Esophagus squamous epithelium (tissue), 4 donors: ENCODE results near the gene PDPK1.
"Not testable (repeated sequence)": the region's sequence is repeated elsewhere in the genome, so short reads cannot be mapped to it uniquely, and the experiment has no call there.

Experiments used
- POLR2A ChIP-seq, 4 donors: fragments of 450-650 bp; IDR thresholded peaks; one replicate each; pipeline ENCODE4 v1.6.1; 2017; ENCODE audit warnings: antibody characterized with exemption in 4 of 4, mild to moderate bottlenecking in 4 of 4, moderate library complexity in 3 of 4
- TF ChIP-seq, protein P1 (sequence below), 6 experiments: fragments of 450-650 bp in 4 of 6; fragments of 200-600 bp in 2 of 6; sonication (generic) in 2 of 6; IDR thresholded peaks; one replicate each; pipeline ENCODE4 v1.5.1; 2016 to 2019; ENCODE audit warnings: antibody characterized with exemption in 6 of 6, mild to moderate bottlenecking in 4 of 6, moderate library complexity in 4 of 6

GRCh38 chr16:2580818-2581217 is 43.0 kb downstream of the PDPK1 start:
- TF ChIP-seq POLR2A (IDR thresholded peaks at IDR 0.05) = not testable (repeated sequence)
- TF ChIP-seq, protein P1, sequence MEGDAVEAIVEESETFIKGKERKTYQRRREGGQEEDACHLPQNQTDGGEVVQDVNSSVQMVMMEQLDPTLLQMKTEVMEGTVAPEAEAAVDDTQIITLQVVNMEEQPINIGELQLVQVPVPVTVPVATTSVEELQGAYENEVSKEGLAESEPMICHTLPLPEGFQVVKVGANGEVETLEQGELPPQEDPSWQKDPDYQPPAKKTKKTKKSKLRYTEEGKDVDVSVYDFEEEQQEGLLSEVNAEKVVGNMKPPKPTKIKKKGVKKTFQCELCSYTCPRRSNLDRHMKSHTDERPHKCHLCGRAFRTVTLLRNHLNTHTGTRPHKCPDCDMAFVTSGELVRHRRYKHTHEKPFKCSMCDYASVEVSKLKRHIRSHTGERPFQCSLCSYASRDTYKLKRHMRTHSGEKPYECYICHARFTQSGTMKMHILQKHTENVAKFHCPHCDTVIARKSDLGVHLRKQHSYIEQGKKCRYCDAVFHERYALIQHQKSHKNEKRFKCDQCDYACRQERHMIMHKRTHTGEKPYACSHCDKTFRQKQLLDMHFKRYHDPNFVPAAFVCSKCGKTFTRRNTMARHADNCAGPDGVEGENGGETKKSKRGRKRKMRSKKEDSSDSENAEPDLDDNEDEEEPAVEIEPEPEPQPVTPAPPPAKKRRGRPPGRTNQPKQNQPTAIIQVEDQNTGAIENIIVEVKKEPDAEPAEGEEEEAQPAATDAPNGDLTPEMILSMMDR (IDR thresholded peaks at IDR 0.05) = not testable (repeated sequence)
